Measurements from ENCODE around the gene IDI1. TPM values are rescaled to one million over a fixed set of nuclear protein-coding genes. Genes with fewer than 3 reads are reported as not detected.
A peak's percentile ranks its signal among the peaks of the same experiment; 100 is the strongest.

The IDI1 gene
- total RNA-seq, 1 donor from 2014 or later, result 42.9 TPM

DNA sequence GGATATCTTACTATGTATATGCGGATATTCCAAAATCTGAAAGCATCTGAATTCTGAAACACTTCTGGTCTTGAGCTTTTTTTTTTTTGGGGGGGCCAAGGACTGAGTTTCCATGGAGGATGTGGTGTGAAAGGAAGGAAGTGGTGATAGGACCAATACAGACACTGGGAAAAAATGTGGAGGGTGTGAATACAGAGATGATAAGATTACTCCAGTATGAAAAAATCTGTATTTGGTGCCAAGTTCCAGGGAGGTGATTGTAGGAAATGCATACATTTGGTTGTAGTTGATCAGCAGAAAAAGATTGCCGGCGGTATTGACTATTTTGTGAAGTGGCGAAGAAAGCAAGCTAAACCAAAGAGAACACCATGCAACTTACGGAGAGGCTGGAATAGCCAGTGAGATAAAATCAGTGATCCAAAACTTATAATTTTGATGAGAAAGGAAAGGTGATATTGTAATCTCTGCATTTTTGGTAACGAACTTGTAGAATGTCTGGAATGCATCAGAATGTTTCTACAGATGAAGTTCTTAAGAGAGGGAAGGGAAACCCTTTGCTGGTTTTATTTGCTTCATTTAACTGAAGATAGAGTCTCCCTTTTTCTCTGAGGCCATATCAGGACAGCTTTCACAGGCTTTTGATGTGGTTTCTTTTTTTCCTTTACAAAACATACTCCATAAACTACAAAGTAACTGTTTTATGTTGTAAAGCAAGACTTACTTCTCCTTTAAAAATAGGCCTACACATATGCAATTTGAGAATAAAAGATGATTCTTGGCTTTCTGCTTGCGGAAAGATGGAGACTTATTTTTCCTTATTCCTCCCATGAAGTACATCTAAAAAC lies 13.2 kb upstream of the IDI1 start:
- H3K27ac Mint-ChIP-seq, result peak overlapping the region; percentile 47
- no peak overlapping the region for H3K4me3 Mint-ChIP-seq
- no peaks in the 10 kb centered on the region for H3K27me3 Mint-ChIP-seq (ENCODE audit: low read depth)
- H3K9me3 Mint-ChIP-seq, result peaks cover 3% of the 10 kb centered on the region
- TF ChIP-seq, protein P1, sequence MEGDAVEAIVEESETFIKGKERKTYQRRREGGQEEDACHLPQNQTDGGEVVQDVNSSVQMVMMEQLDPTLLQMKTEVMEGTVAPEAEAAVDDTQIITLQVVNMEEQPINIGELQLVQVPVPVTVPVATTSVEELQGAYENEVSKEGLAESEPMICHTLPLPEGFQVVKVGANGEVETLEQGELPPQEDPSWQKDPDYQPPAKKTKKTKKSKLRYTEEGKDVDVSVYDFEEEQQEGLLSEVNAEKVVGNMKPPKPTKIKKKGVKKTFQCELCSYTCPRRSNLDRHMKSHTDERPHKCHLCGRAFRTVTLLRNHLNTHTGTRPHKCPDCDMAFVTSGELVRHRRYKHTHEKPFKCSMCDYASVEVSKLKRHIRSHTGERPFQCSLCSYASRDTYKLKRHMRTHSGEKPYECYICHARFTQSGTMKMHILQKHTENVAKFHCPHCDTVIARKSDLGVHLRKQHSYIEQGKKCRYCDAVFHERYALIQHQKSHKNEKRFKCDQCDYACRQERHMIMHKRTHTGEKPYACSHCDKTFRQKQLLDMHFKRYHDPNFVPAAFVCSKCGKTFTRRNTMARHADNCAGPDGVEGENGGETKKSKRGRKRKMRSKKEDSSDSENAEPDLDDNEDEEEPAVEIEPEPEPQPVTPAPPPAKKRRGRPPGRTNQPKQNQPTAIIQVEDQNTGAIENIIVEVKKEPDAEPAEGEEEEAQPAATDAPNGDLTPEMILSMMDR (IDR thresholded peaks at IDR 0.05; ENCODE audit: unreplicated experiment), result no peak
- no peak for DNase-seq (ENCODE audit: low spot score in 2 of 2, unreplicated experiment in 2 of 2)
- peaks cover 6% of the 10 kb centered on the region for H3K36me3 Mint-ChIP-seq
- H3K4me1 Mint-ChIP-seq, result peaks cover 21% of the 10 kb centered on the region

DNA sequence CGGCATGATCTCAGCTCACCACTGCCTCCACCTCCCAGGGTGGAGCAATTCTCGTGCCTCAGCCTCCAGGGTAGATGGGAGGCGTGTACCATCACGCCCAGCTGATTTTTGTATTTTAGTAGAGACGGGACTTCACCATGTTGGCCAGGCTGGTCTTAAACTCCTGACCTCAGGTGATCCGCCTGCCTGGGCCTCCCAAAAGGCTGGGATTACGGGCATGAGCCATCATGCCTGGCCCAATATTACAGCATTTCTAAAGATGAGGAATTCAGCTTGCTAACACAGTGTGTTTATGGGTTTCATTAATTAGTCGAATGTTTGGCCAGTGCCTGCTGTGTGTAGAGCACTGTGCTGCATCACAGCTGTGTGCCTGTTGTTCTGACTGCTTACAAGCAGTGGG lies 11.0 kb upstream of the IDI1 start:
- Mint-ChIP-seq H3K9me3 (peaks cover 3% of the 10 kb centered on the region), H3K27me3 (ENCODE audit: low read depth) (no peaks in the 10 kb centered on the region), H3K27ac (no peak overlapping the region), H3K4me3 (no peak overlapping the region), H3K36me3 (peaks cover 6% of the 10 kb centered on the region), H3K4me1 (peaks cover 33% of the 10 kb centered on the region)
- TF ChIP-seq, protein P1 (IDR thresholded peaks at IDR 0.05; ENCODE audit: unreplicated experiment), result no peak
- no peak for DNase-seq (ENCODE audit: low spot score in 2 of 2, unreplicated experiment in 2 of 2)

DNA sequence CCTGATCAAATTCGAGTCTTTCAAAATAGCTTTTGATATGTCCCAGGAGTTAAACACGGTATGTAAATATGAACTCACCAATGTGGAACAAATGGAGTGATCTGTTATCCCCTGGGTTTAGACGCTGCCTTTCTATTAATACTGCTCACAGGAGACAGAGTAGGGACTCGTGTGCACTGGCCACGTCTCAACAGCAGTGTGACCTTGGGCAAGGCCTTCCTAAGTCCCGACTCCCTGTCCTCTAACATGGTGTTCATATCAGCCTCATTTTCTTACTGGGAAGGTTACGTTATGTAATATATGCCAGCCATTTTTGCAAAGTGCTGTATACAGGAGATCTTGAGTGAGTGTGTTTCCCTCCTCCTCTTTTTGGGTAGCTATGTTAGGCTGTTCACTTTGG lies 9.1 kb upstream of the IDI1 start:
- TF ChIP-seq, protein P1 (IDR thresholded peaks at IDR 0.05; ENCODE audit: unreplicated experiment), result no peak
- DNase-seq (ENCODE audit: low spot score in 2 of 2, unreplicated experiment in 2 of 2), result no peak
- H3K36me3 Mint-ChIP-seq, result no peaks in the 10 kb centered on the region
- H3K27me3 Mint-ChIP-seq (ENCODE audit: low read depth), result no peaks in the 10 kb centered on the region
- peak overlapping the region; percentile 94 for H3K4me3 Mint-ChIP-seq
- H3K4me1 Mint-ChIP-seq, result peaks cover 49% of the 10 kb centered on the region
- H3K27ac Mint-ChIP-seq, result peak overlapping the region; percentile 85
- H3K9me3 Mint-ChIP-seq, result no peaks in the 10 kb centered on the region

DNA sequence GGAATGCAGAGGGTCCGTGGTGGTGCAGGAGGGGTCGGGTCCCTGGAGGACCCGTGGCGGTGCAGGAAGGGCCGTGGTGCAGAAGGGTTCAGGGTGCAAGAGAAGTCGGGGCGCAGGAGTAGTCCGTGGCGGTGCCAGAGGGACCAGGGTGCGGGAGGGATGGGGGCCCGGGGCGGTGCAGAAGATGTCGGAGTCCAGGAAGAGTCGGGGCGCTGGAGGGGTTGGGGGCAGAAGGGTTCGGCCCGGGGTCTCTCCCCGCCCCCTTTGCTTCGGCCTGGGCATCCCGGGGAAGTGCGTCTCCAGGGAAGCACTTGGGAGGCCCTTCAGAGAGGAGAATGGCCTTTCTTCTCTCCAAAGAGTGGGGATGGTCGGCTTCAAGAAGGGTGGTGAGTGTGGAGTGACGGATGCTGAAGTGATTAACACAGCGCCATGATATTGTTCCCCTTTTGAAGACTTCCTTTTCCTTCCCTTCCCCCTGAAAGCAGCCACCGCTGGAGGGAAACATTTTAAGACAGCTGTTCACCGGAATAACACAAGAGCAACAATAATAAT lies 8.3 kb upstream of the IDI1 start:
- Mint-ChIP-seq H3K4me1 (peaks cover 48% of the 10 kb centered on the region), H3K27ac (peak overlapping the region; percentile 85), H3K27me3 (ENCODE audit: low read depth) (no peaks in the 10 kb centered on the region), H3K4me3 (peak overlapping the region; percentile 94), H3K9me3 (no peaks in the 10 kb centered on the region), H3K36me3 (peaks cover 6% of the 10 kb centered on the region)
- no peak for DNase-seq (ENCODE audit: low spot score in 2 of 2, unreplicated experiment in 2 of 2)
- TF ChIP-seq, protein P1 (IDR thresholded peaks at IDR 0.05; ENCODE audit: unreplicated experiment), result no peak

DNA sequence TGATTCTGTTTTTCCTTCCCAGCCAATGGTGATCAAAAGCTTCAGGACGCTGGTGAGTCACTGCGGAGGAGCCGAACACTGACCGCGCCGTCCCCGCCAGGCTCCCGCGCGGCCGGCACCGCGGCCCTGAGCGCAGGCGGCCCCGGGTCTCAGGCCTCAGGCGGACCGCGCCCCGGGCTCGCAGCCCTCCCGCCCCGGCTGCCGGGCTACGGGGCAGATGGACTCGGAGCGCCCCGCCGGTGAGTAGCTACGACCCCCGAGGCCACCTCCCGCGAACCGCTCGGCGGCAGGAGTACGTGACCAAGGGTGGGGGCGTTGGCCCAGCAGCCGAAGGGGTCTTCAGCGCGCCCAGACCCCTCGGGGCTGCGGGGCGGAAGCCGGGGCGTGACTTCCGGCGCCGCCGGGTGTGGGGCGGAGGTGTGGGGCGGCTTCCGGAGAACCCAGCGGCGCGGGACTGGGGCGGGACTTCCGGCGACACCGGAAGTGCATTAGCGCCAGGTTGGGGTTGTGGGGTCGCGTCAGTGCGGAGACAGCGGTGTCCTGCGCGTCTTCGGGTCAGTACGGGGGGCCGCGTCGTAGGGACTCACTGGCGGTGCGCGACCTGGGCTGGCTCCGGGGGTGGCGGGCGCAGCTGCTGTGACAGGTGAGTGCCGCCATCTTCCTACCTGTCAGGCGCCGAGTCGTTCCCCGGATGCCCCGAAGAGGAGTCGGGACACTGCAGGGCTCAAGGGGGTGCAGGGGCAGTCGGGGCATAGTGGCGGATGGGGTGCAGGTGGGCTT lies 7.6 kb upstream of the IDI1 start, which contains the start of gene WDR37:
TSS of gene WDR37 (plus strand) at position 60 of the 780 bp plus-strand sequence. CDS start 15,771 bp downstream, outside the sequence.
- Mint-ChIP-seq H3K4me1 (peaks cover 49% of the 10 kb centered on the region), H3K27ac (peak within 1 kb of the TSS; percentile 96)
- TF ChIP-seq, protein P1 (IDR thresholded peaks at IDR 0.05; ENCODE audit: unreplicated experiment), result no peak

More for the DNA sequence above, 7.6 kb upstream of the IDI1 start, which contains the start of gene WDR37:
- H3K27me3 Mint-ChIP-seq (ENCODE audit: low read depth), result no peaks in the 10 kb centered on the region
- DNase-seq (ENCODE audit: low spot score in 2 of 2, unreplicated experiment in 2 of 2), result peak; percentile 72 to 85
- H3K4me3 Mint-ChIP-seq, result peak within 1 kb of the TSS; percentile 94
- H3K36me3 Mint-ChIP-seq, result peaks cover 9% of the 10 kb centered on the region
- H3K9me3 Mint-ChIP-seq, result no peaks in the 10 kb centered on the region

Measured in mesothelial cell of epicardium (in vitro differentiated cells).